ENCODE data around the gene FRMD4A. TPM values are rescaled to one million over a fixed set of nuclear protein-coding genes. Genes with fewer than 3 reads are reported as not detected.
"Not testable (repeated sequence)": the region's sequence is repeated elsewhere in the genome, so short reads cannot be mapped to it uniquely, and the experiment has no call there.

Gene FRMD4A
- total RNA-seq, 2 donors from 2014 or later: 55.9 to 81.0 TPM

GRCh38 chr10:14056610-14057332 is 274.0 kb downstream of the FRMD4A start:
- Histone ChIP-seq H3K27ac (no peak overlapping the region), H3K4me1 (ENCODE audit: control insufficient read depth in 1 of 2, low read depth in 2 of 2) (no peaks in the 10 kb centered on the region), H3K4me3 (no peak overlapping the region), H3K27me3 (replicated peaks; ENCODE audit: insufficient read depth) (no peaks in the 10 kb centered on the region), H3K36me3 (no peaks in the 10 kb centered on the region), H3K9me3 (no peaks in the 10 kb centered on the region)
- ATAC-seq (ENCODE audit: insufficient number of reproducible peaks, low FRiP score, low read depth): no peak
- no peak for TF ChIP-seq CTCF (IDR thresholded peaks at IDR 0.05)
- DNase-seq (ENCODE audit: low spot score): no peak

GRCh38 chr10:14052931-14053330 is 277.8 kb downstream of the FRMD4A start:
- Histone ChIP-seq H3K9me3 (no peaks in the 10 kb centered on the region), H3K4me3 (no peak overlapping the region), H3K36me3 (no peaks in the 10 kb centered on the region), H3K27ac (no peak overlapping the region), H3K27me3 (replicated peaks; ENCODE audit: insufficient read depth) (no peaks in the 10 kb centered on the region), H3K4me1 (ENCODE audit: control insufficient read depth in 1 of 2, low read depth in 2 of 2) (no peaks in the 10 kb centered on the region)
- no peak for TF ChIP-seq CTCF (IDR thresholded peaks at IDR 0.05)
- no peak for ATAC-seq (ENCODE audit: insufficient number of reproducible peaks, low FRiP score, low read depth)
- DNase-seq (ENCODE audit: low spot score): no peak

- Histone ChIP-seq H3K27ac (no peak overlapping the region), H3K4me1 (ENCODE audit: control insufficient read depth in 1 of 2, low read depth in 2 of 2) (no peaks in the 10 kb centered on the region), H3K27me3 (replicated peaks; ENCODE audit: insufficient read depth) (no peaks in the 10 kb centered on the region), H3K9me3 (no peaks in the 10 kb centered on the region), H3K4me3 (no peak overlapping the region), H3K36me3 (no peaks in the 10 kb centered on the region)
- no peak for ATAC-seq (ENCODE audit: insufficient number of reproducible peaks, low FRiP score, low read depth)
- no peak for DNase-seq (ENCODE audit: low spot score)
- no peak for TF ChIP-seq CTCF (IDR thresholded peaks at IDR 0.05)
Measured at GRCh38 chr10:14050598-14050997, 280.1 kb downstream of the FRMD4A start.

- Histone ChIP-seq H3K4me1 (ENCODE audit: control insufficient read depth in 1 of 2, low read depth in 2 of 2) (no peaks in the 10 kb centered on the region), H3K4me3 (no peak overlapping the region), H3K27ac (no peak overlapping the region), H3K27me3 (replicated peaks; ENCODE audit: insufficient read depth) (no peaks in the 10 kb centered on the region), H3K9me3 (no peaks in the 10 kb centered on the region), H3K36me3 (no peaks in the 10 kb centered on the region)
- ATAC-seq (ENCODE audit: insufficient number of reproducible peaks, low FRiP score, low read depth): no peak
- no peak for TF ChIP-seq CTCF (IDR thresholded peaks at IDR 0.05)
- no peak for DNase-seq (ENCODE audit: low spot score)
Measured at GRCh38 chr10:14048930-14049613, 281.7 kb downstream of the FRMD4A start.

GRCh38 chr10:14047431-14047830 is 283.3 kb downstream of the FRMD4A start:
- Histone ChIP-seq H3K27me3 (replicated peaks; ENCODE audit: insufficient read depth) (no peaks in the 10 kb centered on the region), H3K27ac (no peak overlapping the region), H3K9me3 (no peaks in the 10 kb centered on the region), H3K36me3 (no peaks in the 10 kb centered on the region), H3K4me1 (ENCODE audit: control insufficient read depth in 1 of 2, low read depth in 2 of 2) (no peaks in the 10 kb centered on the region), H3K4me3 (no peak overlapping the region)
- DNase-seq (ENCODE audit: low spot score) (no peak), ATAC-seq (ENCODE audit: insufficient number of reproducible peaks, low FRiP score, low read depth) (no peak)
- TF ChIP-seq CTCF (IDR thresholded peaks at IDR 0.05): no peak

- not testable (repeated sequence) for H3K4me3 ChIP-seq; H3K9me3 ChIP-seq; DNase-seq (ENCODE audit: low spot score); ATAC-seq (ENCODE audit: insufficient number of reproducible peaks, low FRiP score, low read depth); H3K27ac ChIP-seq; H3K27me3 ChIP-seq (replicated peaks; ENCODE audit: insufficient read depth); H3K36me3 ChIP-seq
- H3K4me1 ChIP-seq (ENCODE audit: control insufficient read depth in 1 of 2, low read depth in 2 of 2): peaks cover 5 to 13% of the 10 kb centered on the region in 2 donors
Measured at GRCh38 chr10:14042051-14042450, 288.7 kb downstream of the FRMD4A start.
